ENCODE measurements around the gene TSSK3. TPM values are rescaled to one million over a fixed set of nuclear protein-coding genes. Genes with fewer than 3 reads are reported as not detected.

The TSSK3 gene
- total and polyA plus RNA-seq, 2 of the 8 experiments (the other 6 are each of a cell fraction or from before 2014, with no cell fraction given): 1.2 TPM

DNA sequence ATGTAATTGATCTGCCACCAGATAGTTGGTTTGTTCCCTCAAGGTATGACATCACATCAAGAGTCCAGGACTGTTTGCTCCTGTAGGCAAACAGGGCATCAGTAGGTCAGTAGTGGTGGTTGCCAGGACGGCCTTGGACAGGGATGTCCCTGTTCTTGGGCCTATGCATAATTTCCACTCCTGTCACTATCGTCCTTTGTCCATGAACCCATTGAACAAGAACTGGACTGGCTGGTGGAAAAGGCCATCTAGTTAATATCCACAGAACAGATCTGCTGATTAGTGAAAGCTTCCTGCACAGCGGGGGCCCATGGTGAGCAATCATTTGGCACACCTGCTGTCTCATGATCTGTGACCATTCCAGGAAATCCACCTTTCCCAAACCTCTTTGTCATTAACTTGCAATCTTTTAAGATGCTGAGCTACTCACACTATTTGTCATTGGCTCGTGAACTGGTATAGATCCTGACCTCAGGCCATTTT, 44.3 kb downstream of the TSSK3 start (continued):
- no peak for TF ChIP-seq JUND (IDR thresholded peaks at IDR 0.05; ENCODE audit: low read length)
- no peak for TF ChIP-seq SUZ12 (IDR thresholded peaks at IDR 0.05; ENCODE audit: low read length)

Measured in H1 (cell line).